Medulla oblongata (tissue), 1 donor: ENCODE measurements around the gene ANKMY1.

Experiments
- DNase-seq: peaks from one replicate; pipeline ENCODE4 v3.0.0-alpha.2; 2015; ENCODE audit errors: extremely low spot score

ANKMY1 gene

DNA sequence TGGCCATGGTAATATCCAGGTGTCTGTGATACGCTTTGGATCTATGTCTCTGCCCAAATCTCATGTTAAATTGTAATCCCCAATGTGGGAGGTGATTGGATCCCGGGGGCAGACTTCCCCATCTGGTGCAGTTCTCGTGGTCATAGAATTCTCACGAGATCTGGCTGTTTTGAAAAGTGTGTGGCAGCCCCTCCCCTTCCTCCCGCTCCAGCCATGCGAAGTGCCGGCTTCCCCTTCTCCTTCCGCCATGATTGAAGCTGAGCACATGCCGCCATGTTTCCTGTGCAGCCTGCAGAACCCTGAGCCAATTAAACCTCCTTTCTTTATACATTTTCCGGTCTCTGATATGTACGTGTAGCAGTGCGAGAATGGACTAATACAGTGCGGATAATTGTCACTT lies 79.9 kb downstream of the ANKMY1 start:
- DNase-seq: no peak

DNA sequence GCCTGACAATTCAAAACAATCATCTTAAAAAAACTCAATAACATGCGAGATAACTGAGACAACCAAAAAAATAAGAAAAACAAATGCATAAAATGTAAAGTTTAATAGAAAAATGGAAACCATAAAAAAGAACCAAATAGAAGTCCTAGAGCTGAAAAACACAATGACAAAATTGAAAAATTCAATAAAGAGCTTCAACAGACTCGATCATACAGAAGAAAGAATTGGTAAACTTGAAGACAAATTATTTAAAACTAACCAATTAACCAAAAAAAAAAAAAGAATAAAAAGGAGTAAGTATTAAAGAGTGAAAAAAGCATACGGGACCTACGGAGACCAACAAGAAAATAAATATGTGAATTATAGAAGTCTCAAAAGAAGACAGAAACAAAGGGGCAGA lies 84.6 kb downstream of the ANKMY1 start:
- no peak for DNase-seq

DNA sequence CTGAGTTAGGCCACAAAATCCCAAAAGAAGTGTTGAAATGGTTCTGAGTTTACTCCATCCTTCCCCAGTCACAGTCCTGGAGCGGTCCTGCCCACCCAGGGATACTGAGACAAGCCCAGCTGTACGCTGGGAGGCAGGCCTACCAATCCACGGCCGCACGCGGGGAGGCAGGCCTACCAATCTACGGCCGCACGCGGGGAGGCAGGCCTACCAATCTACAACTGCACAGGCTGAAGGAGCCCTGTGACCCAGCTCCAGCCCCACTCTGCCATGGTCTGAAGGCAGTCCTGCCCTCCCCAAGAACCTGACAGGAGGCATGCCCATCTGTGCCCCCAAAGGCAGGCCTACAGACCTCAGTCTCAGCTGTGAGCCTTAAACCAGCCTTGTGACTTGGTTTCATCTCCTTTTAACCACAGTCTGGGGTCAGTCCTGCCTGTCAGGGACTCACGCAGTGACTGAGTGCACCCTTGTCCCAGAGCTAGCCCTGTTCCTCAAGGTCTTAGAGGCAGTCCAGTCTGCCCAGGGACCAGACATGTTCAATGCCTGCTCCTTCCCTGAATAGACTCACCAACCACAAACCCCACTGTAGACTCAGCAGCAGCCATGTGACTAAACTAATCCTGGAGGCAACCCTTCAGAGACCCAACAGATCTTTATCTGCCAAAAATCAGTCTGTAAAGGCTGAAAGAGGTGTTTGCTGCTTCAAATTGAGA lies 85.6 kb downstream of the ANKMY1 start:
- DNase-seq: no peak

DNA sequence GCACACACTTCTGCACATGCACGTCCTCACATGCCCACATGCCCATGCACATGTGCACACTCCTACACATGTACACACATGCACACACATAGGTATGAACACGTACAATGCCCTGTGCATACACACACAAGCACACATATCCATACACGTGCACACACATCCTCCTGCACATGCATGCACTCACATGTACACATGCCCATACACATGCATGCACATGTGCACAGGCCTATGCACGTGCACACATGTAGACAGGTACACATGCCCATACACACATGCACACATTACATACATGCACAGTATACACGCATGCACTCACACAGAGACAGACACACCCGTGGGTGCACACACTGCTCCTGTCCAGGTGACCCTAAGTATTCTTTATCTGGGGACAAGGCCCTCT lies 88.0 kb downstream of the ANKMY1 start:
- no peak for DNase-seq

DNA sequence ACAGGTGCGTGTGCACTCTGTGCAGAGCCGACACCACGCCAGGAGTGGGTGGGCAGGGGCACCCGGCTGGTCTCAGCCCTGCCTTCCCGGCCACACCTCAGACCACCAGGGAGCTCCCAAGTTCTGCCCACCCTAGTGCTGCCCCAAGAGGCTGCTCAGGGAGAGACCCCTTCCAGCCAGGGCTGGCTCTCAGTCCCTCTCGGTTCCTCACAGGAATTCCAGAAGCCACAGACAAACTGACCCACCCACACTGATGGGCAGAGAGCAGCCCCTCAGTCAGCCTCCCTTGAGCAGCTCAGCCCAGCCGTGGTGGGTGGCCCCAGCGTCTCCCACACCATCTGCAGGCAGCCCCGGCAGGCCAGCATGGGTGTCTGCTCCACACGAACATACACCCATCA lies 88.5 kb downstream of the ANKMY1 start:
- no peak for DNase-seq

DNA sequence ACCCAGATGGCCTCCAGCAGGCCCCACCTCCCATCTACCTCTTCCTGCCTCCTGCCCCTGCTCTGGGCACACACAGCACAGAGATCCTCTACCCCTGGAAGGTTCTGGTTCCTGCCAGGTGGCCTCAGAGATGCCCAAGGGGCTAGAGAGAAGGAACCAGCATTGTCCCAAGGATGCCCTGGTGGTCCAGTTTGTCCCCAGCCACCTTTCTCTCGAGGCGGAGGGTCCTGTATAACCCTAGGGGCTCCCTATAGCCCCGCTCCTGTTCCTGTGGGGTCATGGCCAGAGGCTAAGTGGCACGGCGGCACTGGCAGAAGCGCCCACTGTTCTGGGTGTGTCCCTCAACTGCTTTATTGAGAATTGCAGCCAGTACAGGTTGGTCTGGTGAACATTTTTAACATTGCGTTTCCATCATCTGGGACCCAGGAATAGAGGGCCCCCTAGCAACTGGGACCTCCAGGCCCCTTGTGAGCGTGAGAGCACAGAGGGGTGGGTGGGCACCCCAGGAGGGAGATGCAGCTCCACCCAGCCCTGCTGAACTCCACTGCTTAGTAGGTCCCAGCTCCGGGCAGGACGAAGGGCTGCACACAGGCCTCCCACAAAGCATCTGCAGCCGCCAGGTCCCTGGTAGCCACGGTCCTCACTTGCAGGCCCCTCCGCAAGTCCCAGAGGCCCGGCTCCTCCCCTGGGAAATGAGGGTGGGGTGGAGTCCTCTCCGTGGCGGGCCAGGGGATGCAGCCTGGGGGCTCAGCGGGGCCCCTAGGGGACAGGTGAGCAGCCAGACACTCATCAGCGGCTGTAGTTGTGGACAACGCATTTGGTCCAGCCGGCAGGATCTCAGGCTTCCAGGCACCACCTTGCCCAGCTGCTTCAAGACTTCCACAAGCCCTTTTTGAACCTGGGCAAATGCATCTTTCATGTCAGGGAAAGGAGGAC lies 89.2 kb downstream of the ANKMY1 start:
- no peak for DNase-seq

DNA sequence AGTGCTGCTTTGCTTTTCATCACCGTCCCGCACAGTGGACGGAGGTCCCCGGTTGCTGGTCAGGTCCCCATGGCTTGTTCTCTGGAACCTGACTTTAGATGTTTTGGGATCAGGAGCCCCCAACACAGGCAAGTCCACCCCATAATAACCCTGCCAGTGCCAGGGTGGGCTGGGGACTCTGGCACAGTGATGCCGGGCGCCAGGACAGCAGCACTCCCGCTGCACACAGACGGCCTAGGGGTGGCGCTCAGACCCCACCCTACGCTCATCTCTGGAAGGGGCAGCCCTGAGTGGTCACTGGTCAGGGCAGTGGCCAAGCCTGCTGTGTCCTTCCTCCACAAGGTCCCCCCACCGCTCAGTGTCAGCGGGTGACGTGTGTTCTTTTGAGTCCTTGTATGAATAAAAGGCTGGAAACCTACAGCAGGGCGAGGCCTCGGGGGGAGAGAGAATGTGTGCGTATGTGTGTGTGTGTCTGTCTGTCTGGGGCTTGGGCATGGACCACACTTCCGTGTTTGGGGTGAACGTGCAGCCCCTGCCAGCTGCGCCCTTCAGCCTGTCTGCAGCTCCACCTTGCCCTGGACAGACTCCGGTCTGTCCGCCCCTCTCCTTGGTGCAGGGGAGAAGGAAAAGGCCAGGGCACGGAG lies 90.0 kb downstream of the ANKMY1 start:
- no peak for DNase-seq

DNA sequence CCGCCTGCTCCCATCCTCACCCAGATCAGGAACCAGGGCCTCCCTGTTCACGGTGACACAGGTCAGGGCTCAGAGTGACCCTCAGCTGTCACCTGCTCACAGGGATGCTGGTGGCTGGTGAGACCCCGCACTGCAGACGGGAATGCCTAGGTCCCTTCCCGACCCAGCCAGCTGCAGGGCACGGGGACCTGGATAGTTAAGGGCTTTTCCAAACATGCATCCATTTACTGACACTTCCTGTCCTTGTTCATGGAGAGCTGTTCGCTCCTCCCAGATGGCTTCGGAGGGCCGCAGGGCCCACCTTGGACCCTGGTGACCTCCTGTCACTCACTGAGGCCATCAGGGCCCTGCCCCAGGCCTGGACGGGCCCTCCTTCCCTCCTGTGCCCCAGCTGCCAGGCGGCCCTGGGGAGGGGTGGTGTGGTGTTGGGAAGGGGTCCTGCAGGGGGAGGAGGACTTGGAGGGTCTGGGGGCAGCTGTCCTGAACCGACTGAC lies 90.6 kb downstream of the ANKMY1 start:
- no peak for DNase-seq

DNA sequence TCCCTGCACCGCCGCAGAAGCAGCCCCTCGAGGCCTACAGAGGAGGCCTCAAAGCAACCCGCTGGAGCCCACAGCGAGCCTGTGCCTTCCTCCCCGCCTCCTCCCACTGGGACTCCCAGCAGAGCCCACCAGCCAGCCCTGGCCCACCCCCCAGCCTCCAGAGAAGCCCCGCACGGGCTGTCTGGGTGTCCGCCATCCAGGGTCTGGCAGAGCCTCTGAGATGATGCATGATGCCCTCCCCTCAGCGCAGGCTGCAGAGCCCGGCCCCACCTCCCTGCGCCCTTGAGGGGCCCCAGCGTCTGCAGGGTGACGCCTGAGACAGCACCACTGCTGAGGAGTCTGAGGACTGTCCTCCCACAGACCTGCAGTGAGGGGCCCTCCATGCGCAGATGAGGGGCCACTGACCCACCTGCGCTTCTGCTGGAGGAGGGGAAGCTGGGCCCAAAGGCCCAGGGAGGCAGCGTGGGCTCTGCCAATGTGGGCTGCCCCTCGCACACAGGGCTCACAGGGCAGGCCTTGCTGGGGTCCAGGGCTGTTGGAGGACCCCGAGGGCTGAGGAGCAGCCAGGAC lies 91.1 kb downstream of the ANKMY1 start:
- DNase-seq: no peak

DNA sequence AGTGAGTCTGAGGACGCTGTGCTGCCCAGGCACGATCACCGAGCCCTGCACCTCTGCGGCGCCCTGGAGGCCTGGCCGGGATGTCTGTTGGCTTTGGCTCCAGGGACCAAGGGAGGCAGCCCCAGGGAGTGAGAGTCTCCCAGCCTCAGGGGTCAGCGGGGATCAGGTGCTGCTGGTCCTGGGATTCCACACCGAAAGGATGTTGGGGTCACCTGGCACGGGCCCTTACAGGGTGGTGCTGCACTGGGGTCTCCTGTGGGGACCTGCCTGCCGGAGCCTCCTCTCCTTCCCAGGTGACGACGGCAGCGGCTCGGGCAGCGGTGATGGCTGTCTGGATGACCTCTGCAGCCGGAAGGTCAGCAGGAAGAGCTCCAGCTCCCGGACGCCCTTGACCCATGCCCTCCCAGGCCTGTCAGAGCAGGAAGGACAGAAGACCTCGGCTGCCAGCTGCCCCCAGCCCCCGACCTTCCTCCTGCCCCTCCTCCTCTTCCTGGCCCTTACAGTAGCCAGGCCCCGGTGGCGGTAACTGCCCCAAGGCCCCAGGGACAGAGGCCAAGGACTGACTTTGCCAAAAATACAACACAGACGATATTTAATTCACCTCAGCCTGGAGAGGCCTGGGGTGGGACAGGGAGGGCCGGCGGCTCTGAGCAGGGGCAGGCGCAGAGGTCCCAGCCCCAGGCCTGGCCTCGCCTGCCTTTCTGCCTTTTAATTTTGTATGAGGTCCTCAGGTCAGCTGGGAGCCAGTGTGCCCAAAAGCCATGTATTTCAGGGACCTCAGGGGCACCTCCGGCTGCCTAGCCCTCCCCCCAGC lies 91.8 kb downstream of the ANKMY1 start:
- DNase-seq: no peak

DNA sequence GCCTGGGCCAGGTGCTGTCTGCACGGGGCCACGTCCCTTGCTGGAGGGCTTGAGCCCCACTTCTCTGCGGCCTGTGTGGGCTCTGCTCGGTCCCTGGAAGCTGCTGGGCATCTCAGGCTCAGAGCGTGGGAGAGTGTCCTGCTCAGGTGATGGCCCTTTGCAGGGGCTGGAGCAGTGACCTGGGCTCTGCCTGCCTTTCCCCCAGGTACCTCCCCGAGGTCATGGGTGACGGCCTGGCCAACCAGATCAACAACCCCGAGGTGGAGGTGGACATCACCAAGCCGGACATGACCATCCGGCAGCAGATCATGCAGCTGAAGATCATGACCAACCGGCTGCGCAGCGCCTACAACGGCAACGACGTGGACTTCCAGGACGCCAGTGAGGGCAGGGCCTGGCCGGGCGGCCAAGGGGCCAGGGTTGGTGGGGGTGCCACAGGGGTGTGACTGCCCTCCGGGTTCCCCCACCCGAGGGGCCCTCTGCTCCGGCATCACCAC lies 92.5 kb downstream of the ANKMY1 start:
- no peak for DNase-seq

DNA sequence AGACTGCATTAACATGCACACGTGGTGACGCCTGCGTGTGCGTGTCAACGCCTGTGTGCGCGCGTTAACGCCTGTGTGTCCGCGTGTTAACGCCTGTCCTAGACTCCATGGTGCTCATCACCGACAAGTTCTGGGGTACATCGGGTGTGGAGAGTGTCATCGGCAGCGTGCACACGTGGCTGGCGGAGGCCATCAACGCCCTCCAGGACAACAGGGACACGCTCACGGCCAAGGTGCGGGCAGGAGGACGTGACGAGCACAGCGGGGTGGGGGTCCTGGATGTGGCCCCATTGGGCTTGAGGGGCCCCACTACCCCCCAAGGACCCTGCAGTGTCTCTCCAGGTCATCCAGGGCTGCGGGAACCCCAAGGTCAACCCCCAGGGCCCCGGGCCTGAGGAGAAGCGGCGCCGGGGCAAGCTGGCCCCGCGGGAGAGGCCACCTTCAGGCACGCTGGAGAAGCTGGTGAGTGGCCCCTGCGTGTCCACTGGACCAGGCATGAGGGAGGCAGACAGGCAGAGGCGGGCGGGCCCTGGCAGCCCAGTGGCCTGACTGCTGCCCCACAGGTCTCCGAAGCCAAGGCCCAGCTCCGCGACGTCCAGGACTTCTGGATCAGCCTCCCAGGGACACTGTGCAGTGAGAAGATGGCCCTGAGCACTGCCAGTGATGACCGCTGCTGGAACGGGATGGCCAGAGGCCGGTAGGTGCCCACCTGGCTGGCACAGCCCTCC lies 93.1 kb downstream of the ANKMY1 start:
- no peak for DNase-seq

DNA sequence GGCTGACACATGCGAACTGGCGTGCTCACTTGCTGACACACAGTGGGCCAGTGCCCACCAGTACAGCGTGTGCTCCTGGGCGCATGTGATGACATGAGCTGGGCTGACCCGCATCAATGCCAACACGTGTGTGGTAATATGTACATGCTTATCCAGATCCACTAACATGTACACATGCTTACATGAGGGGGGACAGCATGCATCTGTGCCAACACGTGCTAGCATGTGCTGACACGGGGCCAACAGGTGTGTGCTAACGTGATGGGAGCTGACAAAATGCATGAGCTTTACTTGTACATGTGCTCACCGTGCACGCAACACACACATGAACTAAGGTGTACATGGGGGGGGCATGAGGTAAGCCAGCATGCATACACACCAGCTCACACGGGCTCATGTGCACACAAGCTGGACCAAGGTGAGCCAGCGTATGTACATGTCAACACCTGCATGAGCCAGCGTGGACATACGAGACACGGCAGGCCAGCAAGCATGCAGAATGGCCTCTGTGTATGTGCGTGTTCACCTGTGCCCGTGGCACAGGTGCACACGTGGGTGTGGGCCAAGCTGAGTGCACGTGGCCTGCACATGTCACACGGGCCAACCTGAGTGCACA lies 93.8 kb downstream of the ANKMY1 start:
- no peak for DNase-seq

DNA sequence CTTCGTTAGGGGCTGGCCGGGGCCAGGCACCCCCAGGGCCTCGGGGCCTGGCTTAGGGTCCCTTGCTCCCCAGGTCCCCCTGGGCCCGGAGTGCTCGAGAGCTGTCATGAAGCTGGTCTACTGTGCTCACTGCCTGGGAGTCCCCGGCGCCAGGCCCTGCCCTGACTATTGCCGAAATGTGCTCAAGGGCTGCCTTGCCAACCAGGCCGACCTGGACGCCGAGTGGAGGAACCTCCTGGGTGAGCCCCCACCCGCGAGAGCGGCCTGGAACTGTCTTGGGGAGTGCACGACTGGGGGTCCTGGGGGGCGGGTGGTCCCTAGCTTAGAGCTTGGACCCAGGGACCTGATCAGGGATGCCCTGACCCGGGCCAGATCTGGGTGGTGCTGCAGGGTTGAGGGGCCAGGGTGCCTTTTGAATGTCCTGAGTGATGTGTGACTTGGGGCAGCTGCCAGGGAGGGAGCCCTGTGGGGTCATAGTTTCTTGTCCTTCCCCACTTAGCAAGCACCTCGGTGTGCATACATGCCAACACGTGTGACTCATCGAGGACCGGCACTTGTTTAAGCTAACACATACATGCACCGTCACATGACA lies 94.4 kb downstream of the ANKMY1 start:
- DNase-seq: no peak

DNA sequence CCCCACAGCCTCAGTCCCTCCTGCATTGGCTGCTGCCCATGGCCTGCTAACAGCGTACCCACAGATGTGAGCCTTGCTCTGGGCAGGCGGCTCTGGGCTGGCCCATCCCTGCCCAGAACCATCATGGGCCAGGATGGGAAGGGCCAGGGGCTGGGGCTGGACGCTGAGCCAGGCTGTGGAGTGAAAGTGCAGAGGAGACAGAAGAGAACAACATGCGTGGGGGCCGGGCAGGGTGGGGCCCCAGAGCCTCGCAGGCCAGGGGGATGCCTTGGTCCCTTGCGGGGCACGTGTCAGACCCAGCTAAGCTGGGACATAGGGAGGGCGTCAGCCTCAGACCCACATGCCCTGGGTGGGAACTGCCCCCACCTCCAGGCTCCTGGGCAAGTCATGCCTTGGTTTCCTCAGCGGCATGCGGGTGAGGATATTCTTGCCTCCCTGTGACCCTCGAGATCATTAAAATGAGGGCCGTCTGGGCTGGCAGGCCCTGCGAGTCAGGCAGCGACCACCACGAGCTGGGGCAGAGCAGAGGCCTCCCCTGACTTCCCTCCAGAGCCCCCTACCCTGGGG lies 95.0 kb downstream of the ANKMY1 start:
- no peak for DNase-seq

DNA sequence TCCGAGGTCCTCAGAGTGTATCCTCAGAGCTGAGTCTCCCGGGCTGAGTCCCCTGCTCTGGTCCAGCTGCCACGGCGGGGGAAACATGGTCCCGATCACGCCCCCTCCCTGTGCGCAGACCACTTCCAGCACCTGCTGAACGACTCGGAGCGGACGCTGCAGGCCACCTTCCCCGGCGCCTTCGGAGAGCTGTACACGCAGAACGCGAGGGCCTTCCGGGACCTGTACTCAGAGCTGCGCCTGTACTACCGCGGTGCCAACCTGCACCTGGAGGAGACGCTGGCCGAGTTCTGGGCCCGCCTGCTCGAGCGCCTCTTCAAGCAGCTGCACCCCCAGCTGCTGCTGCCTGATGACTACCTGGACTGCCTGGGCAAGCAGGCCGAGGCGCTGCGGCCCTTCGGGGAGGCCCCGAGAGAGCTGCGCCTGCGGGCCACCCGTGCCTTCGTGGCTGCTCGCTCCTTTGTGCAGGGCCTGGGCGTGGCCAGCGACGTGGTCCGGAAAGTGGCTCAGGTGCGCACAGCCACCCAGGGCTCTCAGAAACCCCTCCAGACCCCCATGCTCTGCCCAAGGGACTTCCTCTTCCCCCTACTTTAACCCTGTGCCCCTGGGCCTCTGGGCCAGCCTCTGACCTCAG lies 95.6 kb downstream of the ANKMY1 start:
- DNase-seq: no peak

DNA sequence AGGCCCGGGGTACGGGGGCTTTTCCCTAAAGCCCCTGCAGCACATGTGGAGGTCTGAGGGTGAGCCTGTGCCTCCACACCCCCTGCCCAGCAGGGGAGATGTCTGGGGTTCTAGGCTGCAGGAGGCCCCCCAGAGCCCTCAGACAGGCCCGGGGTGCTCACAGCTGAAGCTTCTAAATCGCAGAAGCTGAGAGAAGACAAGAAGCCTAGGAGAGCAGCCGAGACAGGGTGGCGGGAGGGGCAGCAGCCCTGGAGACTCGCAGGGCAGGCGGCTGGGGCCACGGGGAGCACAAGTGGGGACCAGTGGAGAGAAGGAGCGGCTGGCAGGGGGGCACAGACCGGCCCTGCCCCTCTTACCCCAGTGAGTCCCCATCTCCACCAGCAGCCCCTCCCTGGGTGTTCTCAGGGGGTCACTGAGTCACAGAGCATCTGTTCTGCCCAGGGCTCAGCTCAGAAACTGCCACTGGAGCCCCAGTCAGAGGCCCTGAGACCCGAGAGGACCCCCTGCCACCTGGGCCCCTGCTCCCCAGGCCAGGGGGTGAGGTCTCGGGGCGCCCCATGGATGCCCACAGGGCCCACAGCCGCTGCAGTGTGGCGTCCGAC lies 96.2 kb downstream of the ANKMY1 start:
- DNase-seq: no peak

DNA sequence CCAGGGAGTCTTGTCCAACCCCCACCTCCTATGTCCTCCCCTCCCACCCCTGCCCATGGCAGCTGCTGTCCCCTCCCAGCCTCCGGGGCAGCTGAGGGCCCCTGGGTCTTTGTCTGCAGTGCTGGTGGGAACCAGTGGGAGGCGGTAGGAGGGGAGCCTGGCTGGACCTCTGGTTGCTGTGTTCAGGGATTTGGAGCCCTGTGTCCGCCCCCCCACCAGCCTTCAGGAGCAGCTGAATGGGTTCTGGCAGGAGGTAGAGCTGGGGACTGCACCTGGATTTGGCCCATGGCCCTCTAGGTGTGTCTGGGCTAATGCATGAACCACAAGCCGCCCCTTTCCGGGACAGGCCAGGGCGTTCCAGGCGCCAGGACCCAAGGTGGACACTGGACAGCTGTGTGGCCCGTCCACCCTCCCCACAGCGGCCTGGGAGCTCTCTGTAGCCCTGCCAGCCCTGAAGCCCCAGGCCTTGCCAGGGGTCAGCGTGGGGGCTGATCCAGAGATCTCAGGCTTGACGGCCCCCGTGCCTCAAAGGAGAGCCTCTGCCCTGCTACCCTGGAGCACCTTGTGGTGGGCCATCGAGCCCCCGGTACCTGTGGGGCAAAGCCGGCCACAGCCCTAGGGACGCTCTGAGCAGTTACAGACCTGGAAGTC lies 96.9 kb downstream of the ANKMY1 start:
- DNase-seq: no peak
